GM20431 (cell line): ENCODE data around the gene ATP4A.

ENCODE experiments used
- in situ Hi-C: fragments of 300-500 bp; cut with MseI, MboI; formaldehyde crosslinking; loops from one replicate; pipeline ENCODE4 v1.15.0; 2020; ENCODE audit warnings: low sequenced_read_pairs; ENCODE audit not compliant: unreplicated experiment

Gene ATP4A

DNA sequence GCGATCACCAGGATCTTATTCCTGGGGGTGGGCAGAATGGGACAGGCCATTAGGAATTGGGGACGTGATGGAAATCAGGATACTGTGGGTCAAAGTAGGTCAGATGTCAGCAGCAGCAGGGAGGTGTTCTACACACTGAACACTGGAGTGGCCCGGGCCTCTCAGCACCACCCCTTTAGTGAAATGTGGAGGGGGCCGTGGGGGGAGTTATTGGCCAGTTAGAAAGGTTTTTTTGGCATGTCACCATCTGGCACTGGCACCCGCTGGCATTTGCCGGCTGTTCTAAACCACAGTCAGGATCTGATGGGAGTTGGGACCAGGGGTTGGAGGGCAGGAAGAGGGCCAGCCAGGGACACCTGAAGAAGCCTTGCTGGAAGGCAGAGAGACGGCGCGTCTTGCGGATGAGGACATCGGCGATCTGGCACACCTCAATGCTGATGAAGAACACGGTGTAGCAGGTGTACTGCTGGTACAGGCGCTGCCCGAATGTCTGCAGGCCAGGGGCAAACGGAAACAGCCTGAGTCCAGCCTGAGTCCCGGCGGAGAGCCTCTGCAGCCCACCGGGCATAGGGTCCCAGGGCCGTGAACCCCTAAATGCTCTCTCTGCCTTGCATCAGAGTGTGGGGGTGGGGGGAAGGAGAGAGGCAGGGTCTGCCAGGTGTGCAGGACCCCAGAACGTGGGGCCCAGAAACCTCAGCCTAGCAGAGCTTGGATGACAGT, 12.2 kb downstream of the ATP4A start:
- in situ Hi-C loops = no loop called here

DNA sequence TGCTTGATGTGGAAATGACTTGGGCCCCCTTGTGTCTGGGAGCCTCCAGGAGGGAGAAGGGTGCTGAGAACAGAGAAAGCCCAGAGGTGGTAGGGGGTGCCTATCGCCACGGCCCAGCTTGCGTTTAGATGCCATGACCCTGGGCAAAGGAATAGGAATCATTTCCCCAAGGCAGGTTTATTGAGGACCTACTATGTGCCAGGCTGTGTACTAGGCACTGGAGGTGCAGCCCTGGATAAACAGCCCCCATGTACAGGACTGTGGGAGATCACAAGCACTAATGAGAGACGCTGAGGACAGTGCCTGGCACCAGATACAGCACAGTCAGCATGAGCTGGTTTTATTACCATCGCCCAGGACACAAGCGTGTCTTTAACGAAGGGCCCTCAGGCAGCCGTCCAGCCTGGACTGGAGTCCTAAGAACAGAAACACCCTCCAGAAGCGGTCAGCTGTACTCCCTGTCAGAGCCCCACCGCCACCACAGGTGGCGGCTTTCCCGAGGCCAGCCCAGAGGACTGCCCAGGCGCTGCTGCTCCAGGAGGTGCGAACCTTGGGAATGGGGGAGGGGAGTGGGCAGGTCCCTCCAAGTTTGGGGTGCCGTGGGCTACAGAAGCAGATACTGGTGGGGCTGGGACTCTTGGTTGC, 13.5 kb downstream of the ATP4A start:
- in situ Hi-C loops = no loop called here

DNA sequence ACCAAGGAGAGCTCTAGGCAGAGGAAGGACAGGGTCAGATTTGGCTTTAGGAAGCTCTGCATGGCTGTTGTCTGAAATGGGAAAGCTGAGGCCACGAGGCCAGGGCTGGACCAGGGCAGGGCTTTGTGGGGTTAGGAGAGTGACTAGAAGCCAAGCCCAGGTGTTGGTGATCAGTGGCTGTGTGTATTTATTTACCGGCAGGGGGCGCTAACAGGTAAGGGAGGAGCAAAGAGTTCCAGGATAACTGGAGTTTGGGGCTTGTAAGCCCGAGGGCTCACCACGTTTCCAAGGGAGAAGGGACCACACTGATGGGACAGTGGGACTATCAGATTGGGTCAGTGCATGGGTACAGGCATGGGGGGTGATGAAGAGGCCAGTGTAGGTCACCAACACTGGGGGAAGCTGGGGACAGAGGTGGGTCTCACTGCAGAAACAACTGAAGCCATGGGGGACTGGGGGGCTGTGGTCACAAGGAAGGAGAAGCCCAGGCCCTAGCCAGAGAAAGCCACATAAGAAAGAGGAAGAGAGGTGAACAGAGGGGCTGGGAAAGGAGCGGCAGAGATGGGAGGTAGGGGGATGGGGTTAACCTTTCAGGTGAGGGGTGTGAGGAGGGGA, 14.2 kb downstream of the ATP4A start:
- in situ Hi-C loops = no loop called here

DNA sequence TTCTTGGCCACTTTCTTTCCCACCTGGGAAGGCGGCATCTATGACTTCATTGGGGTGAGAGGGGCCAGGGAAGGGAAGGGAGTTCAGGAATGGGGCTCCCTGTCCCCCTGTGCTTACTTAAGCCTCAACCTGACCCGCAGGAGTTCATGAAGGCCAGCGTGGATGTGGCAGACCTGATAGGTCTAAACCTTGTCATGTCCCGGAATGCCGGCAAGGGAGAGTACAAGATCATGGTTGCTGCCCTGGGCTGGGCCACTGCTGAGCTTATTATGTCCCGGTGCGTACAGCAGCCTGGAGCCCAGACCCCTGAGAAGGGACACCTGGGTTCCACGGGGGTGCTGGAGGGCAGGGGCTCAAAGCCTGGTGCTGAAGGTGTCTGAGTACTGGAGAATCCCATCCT, 16.9 kb downstream of the ATP4A start:
- in situ Hi-C loops = no loop called here

DNA sequence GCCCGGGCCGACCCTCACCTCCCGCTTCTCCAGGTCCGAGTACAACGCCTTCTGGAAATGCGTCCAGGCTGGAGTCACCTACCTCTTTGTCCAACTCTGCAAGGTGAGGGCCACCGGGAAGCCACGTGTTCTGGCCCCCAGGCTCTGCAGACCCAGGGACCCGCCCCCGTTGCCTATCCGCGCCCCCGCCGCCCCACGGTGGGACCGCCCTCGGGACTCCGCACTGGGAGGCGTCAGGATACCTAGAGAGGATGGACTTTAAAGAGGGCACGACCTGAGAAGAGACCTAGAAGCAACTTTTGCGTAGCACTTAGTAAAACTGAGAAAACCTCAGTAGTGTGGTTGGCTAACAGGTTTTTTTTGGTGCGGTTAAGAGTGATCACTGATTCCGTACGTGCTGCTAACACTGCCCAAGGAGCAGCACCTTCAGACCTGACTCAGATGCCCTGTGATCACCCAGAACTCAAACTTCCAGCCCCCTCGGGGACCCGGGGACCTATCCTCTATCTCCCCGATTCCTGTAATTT, 17.5 kb downstream of the ATP4A start:
- in situ Hi-C loops = no loop called here

DNA sequence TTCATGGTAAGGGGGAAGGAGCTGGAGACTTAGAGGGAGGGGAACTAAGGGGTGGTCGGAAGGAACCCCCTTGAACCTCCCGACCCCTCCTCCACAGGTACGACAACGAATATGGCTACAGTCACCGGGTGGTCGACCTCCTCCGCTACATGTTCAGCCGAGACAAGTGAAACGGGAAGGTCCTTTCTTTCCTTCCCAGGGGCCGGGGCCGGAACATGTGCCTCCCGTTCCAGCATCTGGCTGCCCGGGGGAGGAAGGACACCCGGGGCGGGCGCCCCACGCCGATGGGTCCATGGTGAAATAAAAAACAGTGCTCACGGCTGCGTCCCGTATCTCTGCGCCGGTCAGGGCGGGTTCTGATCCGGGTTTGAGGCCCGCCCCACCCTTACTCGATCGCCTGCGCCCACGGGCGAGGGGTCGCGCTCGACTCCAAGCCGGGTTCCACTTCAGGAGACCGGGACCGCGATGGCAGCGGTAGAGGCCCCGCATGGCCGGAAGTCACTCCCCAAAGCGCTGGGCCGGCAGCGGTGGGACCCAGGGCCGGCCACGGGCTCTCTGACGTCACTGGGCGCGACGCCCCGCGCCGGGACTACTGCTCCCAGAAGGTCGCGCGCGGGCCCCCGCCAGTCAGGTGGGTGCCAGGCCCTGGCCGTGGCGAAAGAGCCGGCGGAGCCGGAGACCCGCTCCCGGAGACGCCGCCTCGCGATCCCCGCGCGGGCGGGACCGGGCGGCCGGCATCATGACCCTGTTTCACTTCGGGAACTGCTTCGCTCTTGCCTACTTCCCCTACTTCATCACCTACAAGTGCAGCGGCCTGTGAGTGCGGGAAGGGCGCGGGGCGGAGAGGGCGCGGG, 18.2 kb downstream of the ATP4A start, which contains the start of gene TMEM147:
TSS of gene TMEM147 (plus strand) at position 626 of the 854 bp plus-strand sequence. CDS start at position 740, 114 bp downstream.
- in situ Hi-C loops = no loop called here

DNA sequence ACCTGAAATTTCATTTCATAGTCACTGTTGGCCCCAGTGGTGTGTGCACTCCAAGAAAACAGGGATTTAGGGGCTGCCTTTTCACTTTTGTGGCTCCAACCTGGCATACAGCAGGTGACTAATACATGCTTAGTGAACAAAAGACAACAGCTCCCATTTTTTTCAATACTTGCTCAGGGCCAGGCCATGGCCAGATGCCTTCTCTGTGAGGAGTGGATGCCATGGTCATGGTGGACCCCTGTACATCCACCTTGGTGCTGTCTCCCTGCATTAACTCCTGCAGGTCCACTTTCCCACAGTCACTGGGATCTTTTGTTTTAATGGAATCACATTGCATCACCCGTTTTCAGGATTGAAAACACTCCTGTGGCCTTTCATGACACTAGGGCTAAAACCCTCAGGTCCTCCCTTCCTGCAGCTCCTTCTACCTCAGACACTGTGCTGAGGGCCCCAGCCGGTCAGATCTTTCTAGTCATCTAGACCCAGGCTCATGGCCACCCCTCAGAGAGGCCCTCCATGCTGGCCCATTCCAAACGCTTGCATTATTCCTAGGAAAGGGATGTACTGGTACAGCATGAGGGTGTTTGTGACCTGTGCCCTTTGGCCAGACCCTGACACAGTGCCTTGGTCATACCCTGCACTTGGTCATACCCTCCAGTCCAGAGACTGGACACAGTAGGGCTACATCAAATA, 19.2 kb downstream of the ATP4A start:
- in situ Hi-C loops = no loop called here

DNA sequence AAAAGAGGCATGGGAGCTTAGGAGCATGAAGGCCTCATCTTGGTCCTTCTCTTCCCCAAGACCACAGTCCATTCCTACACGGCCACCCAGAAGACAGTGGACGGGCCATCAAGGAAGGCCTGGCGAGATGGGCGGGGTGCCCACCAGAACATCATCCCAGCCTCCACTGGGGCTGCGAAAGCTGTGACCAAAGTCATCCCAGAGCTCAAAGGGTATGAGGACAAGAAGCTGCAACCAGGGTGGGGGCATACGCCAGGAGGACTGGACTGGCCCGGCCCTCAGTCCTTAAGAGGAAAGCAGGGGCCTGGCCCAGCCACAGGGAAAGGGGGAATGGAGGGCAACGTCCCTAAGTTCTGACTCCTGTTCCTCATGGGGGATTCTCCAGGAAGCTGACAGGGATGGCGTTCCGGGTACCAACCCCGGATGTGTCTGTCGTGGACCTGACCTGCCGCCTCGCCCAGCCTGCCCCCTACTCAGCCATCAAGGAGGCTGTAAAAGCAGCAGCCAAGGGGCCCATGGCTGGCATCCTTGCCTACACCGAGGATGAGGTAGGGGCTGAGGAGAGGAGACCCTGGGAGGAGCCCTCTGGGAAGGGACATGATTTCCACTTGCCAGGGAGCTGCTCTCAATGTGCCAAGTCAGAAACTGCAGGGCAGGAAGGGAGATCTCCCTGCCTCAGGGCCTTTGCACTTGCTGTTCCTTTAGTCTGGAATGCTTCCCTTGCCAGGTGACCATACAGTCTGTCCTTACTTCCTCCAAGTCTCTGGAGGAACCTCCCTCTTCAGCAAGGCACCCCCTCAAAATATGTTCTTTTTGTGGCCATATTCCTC, 20.0 kb downstream of the ATP4A start:
- in situ Hi-C loops = no loop called here

DNA sequence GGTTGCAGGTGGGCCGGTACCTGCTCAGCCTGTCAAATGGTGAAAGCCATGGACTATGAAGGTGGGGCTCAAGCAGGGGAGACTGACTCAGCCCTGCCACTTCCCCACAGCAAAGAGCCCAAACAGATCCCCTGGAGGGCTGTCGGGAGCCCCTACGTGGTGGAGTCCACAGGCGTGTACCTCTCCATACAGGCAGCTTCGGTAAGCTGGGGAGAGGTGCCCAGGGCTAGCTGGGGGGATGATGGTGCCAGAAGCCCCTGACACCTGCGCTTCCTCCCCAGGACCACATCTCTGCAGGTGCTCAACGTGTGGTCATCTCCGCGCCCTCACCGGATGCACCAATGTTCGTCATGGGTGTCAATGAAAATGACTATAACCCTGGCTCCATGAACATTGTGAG, 21.2 kb downstream of the ATP4A start:
- in situ Hi-C loops = no loop called here

DNA sequence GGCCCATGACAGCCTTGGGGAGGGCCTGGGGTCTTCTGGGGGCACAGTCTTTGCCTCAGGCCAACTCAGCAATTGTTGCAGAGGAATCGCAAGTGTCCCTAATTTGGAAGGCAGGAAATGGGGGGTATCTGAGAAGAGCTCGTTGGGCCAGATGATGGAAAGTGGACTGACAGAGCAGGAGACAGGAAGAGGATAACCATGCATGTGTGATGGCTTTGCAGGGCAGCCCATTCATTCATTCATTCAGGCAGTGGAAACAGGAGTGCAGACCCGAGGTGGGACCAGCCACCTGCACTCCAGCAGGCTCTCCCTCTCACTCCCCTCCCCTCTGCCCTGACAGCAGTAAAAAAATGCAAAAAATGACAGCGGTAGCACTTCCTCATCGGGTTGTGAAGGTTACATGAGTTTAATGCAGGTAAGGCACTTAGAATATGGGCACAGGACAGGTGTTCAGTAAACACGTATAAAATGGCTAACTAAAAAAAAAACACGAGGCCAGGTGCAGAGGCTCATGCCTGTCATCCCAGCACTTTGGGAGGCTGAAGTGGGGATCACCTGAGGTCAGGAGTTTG, 23.0 kb downstream of the ATP4A start:
- in situ Hi-C loops = no loop called here

DNA sequence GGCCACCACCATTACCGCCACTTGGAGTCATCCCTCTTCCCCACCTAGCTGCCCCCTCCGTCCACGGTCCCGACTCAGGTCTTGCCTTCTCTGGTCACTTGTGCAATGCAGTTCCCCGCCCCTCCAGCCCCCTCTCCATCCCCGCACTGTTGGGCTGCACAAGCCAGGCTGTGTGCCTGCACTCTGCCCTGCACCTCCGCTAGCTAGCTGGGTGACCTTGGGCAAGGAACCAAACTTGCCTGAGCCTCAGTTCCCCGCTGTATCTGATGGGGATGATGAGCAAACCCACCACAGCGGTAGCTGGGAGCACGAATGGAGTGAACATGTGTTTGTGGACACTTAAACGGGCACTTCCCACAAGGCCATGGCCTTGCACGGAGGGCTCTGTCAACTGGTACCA, 23.6 kb downstream of the ATP4A start:
- in situ Hi-C loops = no loop called here

DNA sequence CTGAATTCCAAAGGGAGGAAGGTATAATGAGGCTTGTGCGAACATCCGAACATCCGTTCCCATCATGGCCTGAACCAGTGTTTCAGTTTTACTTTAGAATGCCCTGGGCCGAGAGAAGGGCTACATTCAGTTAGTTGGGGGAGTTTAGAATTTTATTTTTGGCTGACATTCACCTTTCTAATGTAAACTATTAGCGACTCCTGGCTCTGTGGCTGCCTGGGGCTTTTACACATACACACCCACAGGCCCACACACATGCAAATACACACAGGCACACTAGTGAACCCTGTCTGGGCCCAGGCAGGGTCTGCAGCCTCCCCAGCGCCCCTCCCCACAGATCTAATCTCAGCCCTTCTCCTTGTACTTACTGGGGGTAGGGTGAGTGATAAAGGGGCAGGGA, 24.1 kb downstream of the ATP4A start:
- in situ Hi-C loops = no loop called here

DNA sequence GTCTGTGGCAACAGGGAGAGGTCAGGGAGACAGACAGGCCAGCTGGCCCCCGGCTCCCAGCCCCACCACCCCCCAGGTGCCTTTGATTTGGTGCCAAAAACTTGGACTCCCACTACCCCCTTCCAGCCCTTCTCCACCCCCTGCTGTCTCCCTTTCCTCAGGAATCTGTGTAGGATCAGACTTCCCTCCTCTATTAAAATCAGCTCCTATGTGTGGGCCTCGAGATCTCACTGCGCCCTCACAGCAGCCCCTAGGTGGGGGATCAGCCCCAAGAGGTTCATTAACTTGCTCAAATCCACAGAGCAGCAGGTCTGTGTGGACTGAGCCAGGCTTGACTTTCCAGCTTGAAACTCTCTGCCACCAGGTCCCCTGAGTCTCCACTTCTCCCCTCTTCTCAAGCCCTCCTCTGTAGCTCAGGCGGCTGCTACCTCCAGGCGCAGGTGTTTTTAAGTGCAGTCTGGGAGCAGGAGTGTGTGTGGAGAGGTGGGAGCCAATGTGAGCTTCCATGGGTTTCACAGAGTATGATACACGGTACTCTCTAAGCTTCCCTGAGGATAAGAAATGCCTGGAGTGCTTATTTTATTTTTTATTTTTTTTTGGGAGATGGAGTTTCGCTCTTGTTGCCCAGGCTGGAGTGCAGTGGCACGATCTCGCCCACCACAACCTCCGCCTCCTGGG, 28.5 kb downstream of the ATP4A start:
- in situ Hi-C loops = no loop called here

DNA sequence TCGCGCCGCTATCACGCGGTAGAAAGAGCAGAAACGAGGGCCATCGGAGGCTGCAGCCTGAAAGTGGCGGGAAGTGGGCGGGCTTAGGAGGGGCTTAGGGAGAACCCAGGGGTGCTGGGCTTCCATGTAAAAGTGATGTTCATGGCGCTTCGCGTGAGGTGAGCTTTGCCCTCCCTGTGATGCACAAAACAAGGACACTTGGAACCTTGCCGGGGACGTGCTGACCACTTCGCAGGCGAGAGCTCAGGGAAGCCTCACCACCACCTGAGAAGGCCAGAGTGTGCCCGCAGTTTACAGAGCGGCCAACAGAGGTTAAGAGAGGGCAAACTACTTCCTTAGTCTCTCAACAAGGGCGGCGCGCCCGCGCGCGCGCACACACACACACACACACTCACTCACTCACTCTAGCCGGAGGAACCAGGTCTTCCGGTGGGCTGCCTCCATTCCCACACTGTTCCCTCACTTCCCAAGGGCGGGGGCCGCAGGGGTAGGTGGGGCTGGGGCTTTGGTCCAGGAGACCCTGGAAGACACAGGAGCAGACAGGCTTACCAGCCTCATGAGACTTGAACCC, 29.6 kb downstream of the ATP4A start:
- in situ Hi-C loops = no loop called here

DNA sequence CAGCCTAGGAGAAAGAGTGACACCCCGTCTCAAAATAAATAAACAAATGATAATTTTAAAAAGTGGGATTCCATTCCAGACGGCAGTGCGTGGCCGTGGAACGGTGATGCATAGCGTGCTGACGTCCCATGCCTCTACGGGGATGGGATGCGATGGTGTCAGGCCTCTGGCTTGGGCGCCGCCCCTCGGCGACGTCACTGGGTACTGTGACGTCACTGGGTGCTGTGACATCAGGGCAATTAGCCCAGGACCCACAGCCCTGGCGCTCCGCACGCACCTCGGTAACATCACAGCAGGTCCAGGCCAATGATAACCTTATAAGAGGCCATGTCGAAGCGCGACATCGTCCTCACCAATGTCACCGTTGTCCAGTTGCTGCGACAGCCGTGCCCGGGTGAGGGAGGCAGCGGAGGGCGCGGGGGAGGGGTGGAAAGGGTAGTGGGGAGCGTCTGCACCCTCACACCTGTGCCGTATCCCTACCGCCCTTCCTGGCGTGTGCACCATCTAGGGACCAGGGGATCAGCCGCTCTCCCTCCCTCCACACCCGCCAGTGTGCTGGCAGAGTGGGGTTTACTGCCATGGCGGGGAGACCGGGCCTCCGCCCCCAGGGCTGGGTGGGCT, 30.1 kb downstream of the ATP4A start, which contains the start of gene GAPDHS:
TSS of gene GAPDHS (plus strand) at position 256 of the 621 bp plus-strand sequence. CDS start at position 328, 72 bp downstream.
- in situ Hi-C loops = no loop called here

DNA sequence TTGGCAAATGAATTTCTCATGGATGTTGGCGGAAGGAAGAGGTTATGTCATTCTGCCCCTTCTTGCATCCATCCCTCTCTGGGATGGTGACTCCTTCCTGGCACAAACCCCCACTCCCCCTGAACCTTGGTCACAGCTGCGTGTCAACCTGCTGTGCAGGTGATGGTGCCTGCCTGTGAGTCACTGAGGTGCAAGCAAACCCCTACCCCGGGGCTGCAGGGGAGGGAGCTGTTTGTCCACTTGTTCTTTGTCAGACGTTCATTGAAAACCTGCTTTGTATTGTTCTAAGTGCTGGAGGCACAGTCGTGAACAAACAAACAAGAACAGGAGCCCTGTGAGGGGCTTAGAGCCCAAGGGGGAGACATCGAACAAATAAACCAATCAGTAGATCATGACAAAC, 32.2 kb downstream of the ATP4A start:
- in situ Hi-C loops = no loop called here
